Measurements from ENCODE around the gene MOK.
A peak's percentile ranks its signal among the peaks of the same experiment; 100 is the strongest.

Gene MOK

DNA sequence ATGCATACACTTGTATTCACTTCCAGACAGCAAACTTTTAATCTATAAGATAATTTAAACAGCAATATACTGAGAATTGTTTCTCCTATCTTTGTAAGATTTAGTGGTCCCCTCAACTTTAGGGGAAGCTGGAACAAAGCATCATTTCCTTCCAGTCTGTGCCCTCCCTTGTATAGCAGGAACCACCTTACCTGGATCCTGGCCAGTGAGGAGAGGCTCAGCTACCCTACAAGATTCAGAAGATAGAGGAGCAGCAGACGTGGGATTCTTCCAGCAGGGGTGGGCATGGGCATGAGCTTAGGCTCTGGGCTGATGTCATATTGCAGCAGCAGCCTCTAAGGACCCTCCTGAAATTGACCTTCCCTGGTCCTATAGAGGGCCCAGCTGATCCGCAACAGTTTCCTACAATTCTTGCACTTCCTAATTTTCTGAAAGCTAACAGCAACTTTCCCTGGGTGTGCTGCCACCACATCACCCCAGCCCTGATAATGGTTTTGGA lies 21.3 kb downstream of the MOK start:
- DNase-seq (ENCODE audit: low read depth): no peak

DNA sequence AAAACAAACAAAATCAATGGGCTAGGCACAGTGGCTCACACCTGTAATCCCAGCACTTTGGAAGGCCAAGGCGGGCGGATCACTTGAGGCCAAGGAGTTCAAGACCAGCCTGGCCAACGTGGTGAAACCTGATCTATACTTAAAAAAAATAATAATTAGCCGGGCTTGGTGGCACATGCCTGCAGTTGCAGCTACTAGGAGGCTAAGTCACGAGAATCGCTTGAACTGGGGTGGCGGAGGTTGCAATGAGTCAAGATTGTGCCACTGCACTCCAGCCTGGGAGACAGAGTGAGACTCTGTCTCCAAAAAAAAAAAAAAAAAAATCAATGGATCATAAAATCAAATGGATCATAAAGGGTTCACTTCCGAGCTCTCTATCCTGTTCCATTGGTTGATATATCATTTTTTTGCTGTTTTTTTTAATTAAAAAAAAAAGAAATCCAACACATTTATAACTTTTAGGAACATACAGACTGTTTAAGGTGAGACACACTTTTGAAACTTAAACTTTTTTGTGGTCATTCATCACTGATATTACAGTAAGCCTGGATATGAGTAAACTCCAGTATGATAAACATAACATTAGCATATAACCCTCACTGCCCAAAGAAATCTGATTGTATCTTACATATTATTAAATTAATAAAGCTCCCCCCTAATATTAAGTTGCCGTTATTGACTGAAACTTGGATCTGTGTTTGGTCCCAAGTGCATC lies 22.1 kb downstream of the MOK start:
- no peak for DNase-seq (ENCODE audit: low read depth)

DNA sequence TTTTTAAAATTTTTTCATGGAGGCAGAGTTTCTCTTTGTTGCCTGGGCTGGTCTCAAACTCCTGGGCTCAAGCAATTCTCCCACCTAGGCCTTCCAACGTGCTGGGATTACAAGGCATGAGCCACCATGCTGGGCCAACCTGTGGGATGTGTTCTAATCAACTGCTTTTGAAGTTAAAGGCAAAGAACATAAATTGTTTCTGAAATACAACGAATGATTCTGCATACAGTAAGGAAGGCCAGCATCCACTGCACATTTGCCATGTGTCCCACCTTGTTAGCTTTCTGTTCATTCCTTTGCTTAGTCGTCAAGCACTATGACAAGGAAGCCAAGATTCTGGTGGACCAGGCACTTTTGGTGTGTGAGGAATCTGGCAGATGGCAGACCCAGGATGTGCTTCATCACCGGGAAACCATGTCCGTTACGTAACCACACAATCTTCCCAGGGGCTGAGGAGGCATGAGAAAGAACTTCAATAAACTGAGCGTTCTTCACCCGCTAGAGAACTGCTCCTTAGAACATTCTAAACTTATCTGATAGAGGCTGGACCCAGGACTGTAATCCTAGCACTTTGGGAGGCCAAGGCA lies 24.5 kb downstream of the MOK start:
- DNase-seq (ENCODE audit: low read depth): peak; percentile 96

DNA sequence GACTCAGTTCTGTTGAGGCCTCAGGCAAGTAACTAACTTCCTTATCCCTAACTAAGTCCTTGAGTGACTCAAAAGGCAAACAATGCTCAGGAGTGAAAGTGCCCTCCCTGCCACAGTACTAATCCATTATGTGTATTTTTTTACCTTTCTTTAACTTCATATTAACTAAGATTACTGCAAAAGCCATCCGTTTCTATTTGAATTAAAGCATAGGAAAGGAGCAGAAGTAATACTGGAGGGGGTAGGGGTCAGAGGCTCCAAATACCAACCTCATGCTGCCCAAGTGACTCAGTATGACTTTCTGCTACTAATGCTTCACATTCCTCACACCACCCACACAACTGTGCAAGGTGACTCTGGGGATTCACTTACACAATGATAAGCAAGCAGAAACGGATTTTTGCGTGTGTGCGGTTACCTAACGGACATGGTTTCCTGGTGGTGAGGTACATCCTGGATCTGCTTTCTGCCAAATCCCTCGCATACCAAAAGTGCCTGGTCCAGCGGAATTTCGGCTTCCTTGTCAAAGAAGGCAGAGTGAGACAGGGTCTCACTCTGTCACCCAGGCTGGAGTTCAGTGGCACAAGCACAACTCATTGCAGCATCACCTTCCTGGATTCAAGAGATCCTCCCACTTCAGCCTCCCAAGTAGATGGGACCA lies 25.1 kb downstream of the MOK start:
- peak; percentile 73 for DNase-seq (ENCODE audit: low read depth)

DNA sequence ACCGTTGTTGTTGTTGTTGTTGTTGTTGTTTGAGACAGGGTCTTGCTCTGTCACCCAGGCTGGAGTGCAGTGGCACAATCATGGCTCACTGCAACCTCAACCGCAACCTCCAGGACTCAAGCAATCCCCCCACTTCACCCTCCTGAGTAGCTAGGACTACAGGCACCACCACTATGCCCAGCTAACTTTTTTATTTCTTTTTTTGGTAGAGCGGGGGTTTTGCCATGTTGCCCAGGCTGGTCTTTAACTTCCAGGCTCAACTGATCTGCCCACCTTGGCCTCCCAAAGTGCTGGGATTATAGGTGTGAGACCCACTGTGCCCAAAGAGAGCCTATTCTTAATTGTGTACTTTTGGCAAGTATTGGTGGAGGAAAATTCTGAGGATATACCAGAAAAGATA lies 25.7 kb downstream of the MOK start:
- DNase-seq (ENCODE audit: low read depth): no peak

DNA sequence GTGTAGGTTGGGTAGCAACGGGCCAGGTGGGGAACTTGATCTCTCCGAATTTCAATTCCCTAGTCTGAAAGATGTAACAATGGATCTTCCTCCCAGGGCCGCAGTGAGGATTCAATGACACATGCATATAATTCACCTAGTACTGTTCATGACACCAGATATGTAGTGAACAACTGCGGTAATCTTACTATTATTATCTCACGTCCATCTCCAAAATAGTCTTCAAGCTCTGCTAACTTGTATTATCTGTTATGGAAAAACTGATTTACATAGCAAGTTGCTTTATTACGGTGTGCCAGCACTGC lies 26.4 kb downstream of the MOK start:
- no peak for DNase-seq (ENCODE audit: low read depth)

DNA sequence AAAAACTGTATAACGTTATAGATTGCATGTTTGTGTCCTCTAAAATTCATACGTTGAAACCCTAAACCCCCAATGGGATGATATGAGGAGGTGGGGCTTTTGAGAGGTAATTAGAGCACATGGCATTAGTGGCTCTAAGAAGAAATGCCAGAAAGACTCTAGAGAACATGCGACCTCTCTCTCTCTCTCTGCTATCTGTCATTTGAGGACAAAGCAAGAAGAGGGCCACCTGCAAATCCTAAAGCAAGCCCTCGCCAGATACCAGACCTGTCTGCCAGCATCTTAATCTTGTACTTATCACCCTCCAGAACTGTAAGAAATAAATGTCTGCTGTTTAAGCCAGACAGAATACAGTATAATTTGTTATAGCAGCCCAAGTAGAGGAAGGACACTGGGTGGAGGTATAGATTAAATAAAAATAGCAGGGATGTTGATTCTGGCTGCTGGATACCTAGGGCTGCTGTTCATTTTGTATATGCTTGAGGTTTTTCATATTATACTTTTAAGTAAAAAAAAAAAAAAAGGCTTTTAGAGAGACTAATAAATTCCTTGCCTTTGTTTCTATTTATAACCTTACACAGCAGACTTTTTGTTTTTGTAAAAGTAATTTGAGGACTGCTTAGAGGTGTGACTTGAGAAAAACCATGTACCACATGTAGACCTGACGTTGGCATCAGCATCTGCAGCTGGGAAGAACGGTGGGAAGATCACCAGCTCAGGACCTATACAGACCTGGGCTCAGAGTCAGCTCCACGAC lies 26.9 kb downstream of the MOK start:
- DNase-seq (ENCODE audit: low read depth): no peak

DNA sequence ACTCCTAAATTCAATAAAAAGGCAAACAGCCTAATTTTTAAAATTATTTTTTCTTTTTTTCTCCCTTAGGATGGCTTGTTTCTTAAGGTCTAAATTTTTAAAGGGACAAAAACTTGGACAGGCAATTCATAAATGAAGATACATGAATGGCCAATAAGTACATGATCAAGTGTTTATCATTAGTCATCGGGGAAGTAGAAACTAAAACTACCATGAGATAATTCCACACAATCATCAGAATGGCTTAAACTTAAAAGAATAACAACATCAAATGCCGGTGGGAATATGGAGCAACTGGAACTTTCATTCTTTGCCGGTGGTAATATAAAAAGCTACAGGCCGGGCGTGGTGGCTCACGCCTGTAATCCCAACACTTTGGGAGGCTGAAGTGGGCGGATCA lies 29.1 kb downstream of the MOK start:
- DNase-seq (ENCODE audit: low read depth): no peak

DNA sequence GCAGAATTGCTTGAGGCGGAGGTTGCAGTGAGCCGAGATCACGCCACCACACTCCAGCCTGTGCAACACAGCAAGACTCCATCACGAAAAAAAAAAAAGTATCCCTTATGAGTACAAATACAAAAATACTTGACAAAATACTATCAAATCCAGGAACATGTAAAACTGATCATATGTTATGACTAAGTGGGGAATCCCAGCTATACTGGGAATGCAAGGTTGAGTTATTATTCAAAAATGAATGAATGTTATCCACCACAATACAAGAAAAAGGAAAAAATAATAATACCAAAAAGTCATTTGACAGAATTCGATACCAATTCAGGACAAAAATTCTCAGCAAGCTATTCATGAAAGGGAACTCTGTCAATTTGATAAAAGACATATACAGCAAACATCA lies 32.6 kb downstream of the MOK start:
- DNase-seq (ENCODE audit: low read depth): no peak

DNA sequence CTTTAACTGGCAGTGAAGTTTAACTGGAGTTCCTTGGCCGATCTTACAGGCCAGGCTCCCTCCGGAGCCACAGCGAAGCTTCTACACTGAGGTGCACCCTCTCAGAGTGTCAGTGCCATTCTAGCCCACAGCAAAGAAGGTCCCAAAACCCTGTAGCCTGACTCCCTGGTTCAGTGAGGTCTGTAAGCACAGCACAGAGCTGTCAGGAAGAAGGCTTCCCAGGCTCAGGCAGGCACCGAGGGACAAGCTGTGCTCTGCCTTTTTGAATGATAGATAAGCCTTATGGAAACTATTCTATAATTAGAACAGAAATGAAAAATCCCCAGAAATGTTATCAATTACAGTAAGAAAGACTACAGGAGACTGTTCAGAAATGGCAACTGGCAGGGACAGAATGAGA lies 40.2 kb downstream of the MOK start:
- DNase-seq (ENCODE audit: low read depth): no peak

DNA sequence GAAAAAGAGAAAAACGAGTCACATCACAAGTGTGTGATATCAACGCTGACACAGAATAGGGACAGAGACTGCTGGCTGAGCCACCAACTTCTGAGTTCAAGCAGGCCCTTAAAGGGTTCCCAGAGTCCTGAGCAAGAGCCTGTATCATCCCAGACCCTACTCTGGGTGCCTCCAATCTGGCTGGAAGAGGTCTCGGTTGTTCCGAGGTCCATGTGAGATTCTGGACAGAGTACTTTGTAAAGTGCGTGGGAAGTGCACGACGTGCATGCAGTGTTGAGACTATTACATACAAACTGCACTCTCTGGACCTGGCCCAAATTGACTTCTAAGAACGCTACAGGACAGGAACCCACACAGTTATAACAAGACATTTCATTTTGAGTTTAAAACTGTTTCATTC lies 40.6 kb downstream of the MOK start:
- DNase-seq (ENCODE audit: low read depth): no peak

DNA sequence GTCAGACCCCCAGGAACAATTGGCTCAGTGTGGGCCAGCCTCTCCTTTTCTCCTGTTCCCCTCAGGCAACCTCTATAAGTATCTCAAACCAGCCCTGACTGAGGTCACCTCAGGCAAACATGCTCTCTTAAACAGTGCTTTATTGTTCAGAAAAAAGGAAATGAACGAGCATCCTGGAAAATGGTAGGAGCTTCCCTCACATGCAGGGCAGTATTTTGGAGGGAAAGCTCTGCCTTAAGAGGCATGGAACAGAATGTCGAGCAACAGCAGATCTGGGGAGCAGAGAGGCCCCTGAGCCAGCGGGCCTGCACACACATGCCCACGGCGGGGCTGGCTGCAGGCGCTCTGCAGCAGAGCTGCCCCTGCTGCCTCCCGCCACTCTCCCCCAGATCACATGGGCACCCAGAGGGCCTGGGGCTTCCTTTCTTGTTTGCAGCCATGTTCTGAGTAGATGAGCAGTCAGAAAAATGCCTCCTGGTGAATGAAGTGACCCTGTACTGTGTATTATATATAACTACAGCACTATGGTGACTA lies 42.0 kb downstream of the MOK start:
- no peak for DNase-seq (ENCODE audit: low read depth)

DNA sequence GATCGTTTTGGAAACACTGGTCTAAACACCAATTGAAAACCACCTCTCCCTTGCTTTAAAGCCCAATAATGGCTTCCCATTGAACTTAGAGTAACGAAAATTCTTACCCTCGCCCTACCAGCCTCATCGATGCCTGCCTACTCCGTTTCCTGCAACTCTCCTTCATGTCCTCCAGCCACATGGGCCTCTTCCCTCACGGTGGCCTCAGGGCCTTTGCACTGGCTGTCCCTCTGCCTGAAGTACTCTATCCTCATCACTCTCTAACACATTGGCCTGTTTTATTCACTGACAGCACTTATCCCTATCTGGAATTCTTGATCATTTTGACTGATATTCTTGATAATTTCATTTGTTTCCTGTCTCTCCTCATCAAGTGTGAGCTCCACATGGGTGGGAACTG lies 46.8 kb downstream of the MOK start:
- DNase-seq (ENCODE audit: low read depth): no peak

DNA sequence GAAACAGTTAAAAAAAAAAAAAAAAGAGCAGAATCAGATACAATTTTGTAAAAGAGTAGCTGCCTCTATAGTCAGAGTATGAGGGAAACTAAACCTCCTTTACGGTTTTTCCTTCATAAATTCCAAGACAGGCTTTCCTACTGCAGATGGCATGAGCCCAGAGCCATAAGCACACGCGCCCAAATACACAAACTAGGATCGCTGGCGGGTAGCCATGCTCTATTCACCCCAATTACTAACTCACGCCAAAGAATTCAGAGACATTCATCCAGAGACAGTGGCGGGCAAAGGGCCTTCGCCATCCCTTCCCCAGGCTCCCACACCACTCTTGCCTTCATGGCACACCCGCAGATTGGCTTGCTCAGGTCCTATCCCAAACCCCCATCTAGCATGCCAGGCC lies 48.2 kb downstream of the MOK start:
- no peak for DNase-seq (ENCODE audit: low read depth)

DNA sequence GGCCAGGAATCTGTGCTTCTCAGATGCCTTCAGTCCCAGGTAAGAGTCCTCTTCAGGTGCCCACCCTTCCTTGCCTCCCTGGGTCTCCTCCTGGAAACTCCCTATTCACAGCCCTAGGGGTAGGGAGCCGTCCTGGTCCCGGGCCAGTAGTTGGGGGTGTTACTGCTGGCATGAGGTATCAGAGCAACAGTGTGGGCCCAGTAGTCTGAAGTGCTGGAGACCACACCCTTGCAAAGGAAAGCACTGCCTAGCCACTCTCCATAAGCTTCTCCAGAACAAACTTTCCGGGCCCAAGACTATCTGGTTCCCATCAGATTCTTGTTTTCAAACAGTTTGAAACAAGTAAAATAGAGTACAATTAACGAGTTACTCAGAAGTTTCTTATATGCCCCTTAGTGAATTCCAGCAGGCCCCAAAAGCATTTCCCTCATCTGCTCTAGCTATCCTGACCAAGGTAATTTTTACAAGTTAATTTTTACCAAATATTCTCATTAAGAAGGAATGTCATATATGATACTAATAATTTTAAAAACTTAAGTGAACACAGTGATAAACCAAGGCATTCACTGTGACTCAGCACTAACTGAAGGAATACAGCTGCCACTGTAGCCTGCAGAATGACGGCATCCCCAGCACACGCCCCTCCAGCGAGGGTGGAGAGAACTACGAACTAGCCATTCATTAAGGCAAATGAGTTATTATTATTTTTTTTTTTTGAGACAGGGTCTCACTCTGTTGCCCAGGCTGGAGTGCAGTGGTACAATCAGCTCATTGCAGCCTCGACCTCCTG lies 49.4 kb downstream of the MOK start:
- no peak for DNase-seq (ENCODE audit: low read depth)

DNA sequence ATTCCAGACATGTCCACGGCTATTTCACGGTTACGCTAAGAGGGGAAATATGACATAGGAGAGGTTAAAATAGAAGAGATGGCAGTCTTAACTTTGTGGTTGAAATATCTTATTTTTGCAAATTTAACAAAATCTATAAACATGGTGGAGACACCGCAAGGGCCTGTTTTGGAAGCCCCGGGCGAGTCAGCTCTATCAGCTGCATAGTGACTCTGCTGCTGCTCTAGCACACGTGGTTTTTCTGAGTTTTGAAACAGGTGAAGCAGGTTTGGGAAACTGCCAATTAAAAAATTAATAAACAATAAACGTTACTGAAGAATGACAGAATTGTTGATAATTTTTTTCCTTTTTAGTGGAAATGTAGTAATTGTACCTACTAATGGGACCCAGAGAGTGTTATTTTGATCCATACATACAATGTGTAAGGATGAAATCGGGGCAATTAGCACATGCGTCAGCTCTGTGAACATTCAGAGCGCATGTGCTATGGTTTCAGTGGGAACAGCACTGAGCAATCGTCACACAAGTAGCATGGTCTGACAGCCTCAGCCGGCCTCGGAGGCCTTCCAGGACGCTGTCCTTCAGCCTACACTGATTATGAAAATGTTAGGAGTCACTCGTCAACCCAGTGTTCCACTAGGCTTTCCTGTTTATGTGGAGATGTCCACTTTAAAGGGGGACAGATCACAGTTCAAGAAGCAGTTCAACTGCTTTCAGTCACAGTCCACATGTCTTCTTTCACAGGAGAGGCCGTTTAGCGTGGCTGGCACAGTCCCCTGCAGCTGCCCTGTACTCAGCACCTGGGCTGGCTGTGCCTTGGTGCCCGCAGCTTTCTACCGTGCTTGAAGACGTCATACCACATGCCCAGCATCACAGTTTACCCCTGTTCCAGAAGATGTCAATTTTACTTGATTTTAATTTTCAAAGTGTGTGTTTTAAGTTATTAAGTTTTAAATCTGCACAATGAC lies 51.8 kb downstream of the MOK start:
- no peak for DNase-seq (ENCODE audit: low read depth)

DNA sequence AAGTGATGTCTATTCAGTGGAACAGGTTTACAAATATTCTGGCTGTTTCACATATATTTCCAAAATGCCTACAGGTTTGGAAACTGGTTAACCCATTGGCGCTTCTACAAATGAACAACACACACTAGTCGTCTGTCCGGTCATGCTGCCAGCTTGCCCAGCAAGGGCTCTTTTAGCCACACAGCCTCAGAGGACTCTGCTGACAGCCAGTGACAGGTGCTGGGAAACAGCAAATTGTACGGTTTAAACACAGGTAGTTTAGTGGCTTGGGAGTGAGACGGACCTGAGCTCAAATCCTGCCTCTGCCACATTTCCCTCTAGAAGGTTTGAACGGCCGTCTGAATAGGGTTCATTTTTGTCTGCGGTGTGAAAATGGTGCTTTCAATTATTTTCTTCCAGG lies 53.8 kb downstream of the MOK start:
- no peak for DNase-seq (ENCODE audit: low read depth)

DNA sequence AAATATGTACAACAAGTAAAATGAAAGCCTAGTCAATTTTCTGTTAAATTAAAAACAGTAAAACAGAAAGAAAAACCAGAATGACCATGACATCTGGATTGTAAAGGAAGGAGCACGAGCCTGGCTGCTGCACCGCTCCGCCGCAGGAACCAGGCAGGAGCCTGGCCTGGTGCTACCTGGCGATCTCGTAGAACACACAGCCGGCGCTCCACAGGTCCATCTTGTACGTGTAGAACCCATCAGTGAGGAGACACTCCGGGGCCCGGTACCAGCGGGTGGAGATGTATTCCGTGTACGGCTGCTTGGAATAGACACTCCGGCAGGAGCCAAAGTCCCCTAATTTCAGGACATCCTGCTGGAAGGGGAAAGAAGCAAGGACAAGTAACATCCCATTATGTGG lies 54.3 kb downstream of the MOK start:
- DNase-seq (ENCODE audit: low read depth): no peak

DNA sequence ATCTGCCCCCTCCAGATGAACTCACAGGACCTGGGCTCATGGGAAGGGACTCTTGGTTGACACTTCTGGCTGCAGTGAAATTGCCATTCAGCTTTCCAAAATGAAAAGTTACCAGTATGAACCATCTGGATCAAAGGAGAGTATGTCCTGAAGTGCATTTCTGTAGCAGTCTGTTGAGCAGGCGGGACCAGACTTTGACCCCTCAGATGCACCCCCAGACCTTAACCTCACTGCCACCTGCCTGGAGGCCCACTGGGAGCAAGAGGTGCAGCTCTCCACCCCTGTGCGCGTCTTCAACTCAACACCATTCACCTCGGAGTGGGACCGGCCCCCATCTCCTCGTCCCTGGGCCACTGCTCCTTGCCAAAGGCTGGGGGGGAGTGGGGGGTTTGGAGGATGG lies 55.0 kb downstream of the MOK start:
- DNase-seq (ENCODE audit: low read depth): no peak

DNA sequence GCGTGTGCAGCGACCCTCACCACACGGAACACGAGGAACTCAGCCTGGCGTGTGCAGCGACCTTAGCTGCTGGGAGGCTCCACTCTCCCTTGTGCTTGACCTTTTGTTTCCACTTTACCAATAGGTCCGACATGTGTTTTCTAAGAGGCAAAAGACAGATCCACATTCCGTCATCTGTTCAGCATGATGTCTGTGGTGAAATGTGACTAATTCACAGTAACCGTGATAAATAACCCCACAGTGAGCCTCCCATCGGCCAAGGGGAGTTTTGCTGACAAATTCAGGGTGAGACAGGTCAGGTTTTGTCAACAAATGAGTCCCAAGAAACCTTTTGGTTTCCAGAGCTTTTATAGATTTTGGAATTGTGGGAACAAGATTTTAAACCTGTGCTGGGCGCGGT lies 55.9 kb downstream of the MOK start:
- DNase-seq (ENCODE audit: low read depth): no peak

DNA sequence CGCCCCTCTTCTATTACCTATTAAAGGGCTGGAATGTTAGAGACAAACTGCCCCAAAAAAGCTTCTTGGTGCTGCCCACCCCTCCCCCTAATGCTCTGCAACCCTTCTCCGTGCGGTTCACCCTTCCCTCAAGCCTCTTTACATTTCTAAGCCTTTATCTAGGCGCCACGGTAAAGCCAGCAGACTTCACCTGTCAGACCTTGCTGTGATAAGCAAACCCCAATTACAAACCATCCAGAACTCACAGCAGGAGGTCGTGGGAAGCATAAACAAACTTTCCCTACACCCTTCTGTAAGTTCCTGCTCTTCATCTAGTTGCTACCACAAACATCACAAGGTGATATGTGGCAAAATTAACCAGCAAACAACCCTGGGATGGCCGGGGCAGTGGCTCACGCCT lies 56.8 kb downstream of the MOK start:
- DNase-seq (ENCODE audit: low read depth): no peak

Measured in GM04504 (cell line).